DOHH2 (cell line): Measurements from ENCODE around the gene KLF16.

Source experiments
- EZH2phosphoT487 ChIP-seq: fragments of 200-600 bp; sonication (generic); IDR thresholded peaks from 2 replicates; pipeline ENCODE4 v1.6.1; 2017; ENCODE audit warnings: borderline replicate concordance, mild to moderate bottlenecking, antibody characterized with exemption, low read length, moderate library complexity, mixed read lengths
- TF ChIP-seq, protein P1 (sequence below): fragments of 200-600 bp; sonication (generic); IDR thresholded peaks from one replicate; pipeline ENCODE4 v1.5.1; 2014; ENCODE audit warnings: antibody characterized with exemption, mild to moderate bottlenecking, low read depth, low read length; ENCODE audit not compliant: poor library complexity, severe bottlenecking

DNA sequence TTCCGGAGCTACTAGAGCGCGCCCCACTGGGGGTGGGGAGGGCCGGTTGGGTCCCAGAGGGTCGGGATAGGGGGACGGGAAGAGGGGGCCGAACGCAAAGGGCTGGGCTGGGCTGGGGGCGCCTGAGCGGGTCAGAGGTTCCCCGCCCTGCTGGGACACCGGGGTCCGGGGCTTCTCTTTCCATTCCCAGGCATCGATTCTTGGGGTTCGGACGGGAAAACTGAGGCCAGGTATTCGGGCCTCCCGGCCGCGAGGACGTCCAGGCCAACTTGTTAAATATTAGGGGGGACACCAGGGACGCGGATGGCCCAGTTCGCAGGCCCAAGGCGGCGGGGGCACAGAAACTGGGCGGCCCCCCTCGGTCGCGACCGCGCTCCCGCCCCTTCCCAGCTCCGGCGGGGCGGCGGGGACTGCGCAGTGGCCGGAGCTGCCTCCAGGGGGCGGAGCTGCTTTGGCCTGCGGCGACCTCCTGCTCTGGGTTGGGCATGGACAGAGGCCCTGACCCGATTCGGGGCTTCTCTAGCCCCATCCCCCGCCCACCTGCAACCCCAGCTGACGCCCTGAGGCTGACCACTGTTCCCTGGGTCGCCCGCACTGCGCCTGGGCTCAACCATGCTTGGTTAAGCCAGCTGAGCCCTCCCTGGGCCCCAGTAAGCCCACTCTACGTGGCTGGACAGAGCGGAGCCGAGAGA is 1.2 kb upstream of the KLF16 start:
- TF ChIP-seq, protein P1, sequence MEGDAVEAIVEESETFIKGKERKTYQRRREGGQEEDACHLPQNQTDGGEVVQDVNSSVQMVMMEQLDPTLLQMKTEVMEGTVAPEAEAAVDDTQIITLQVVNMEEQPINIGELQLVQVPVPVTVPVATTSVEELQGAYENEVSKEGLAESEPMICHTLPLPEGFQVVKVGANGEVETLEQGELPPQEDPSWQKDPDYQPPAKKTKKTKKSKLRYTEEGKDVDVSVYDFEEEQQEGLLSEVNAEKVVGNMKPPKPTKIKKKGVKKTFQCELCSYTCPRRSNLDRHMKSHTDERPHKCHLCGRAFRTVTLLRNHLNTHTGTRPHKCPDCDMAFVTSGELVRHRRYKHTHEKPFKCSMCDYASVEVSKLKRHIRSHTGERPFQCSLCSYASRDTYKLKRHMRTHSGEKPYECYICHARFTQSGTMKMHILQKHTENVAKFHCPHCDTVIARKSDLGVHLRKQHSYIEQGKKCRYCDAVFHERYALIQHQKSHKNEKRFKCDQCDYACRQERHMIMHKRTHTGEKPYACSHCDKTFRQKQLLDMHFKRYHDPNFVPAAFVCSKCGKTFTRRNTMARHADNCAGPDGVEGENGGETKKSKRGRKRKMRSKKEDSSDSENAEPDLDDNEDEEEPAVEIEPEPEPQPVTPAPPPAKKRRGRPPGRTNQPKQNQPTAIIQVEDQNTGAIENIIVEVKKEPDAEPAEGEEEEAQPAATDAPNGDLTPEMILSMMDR, result peak; percentile 76
- TF ChIP-seq EZH2phosphoT487, result no peak
